ENCODE measurements around the gene CACFD1.

Gene CACFD1

GRCh38 chr9:133518200-133518599, 58.4 kb downstream of the CACFD1 start:
- DNase-seq (ENCODE audit: low spot score): no peak

- no peak for DNase-seq (ENCODE audit: low spot score)
Observed at GRCh38 chr9:133518706-133519449, 59.1 kb downstream of the CACFD1 start.

GRCh38 chr9:133519693-133520092, 59.9 kb downstream of the CACFD1 start:
- no peak for DNase-seq (ENCODE audit: low spot score)

GRCh38 chr9:133520121-133520835, 60.5 kb downstream of the CACFD1 start:
- DNase-seq (ENCODE audit: low spot score): no peak
